Upper lobe of left lung (tissue), 4 donors: ENCODE results near the gene ADAMTS19.

Experiments
- EP300 ChIP-seq, 4 donors: sonication (generic); formaldehyde crosslinking; IDR thresholded peaks; one replicate each; pipeline ENCODE4 v1.5.1; 2017; ENCODE audit warnings: antibody characterized with exemption in 4 of 4, control low read depth in 2 of 4
- POLR2A ChIP-seq, 4 donors: fragments of 450-650 bp; IDR thresholded peaks; one replicate each; pipeline ENCODE4 v1.5.1; 2016 to 2017; ENCODE audit warnings: antibody characterized with exemption in 4 of 4, mild to moderate bottlenecking in 2 of 4
- POLR2AphosphoS5 ChIP-seq, 2 donors: sonication (generic); formaldehyde crosslinking; IDR thresholded peaks; one replicate each; pipeline ENCODE4 v1.5.1; 2017; ENCODE audit warnings: antibody characterized with exemption in 2 of 2

GRCh38 chr5:129652349-129653056 lies 192.4 kb downstream of the ADAMTS19 start:
- TF ChIP-seq POLR2AphosphoS5 (IDR thresholded peaks at IDR 0.05): no peak
- no peak for TF ChIP-seq POLR2A (IDR thresholded peaks at IDR 0.05)
- TF ChIP-seq EP300 (IDR thresholded peaks at IDR 0.05): no peak
